CD4-positive, alpha-beta T cell treated with Interferon alpha-2 for 1 hour (primary cell): ENCODE results near the gene SHF.
A peak's percentile ranks its signal among the peaks of the same experiment; 100 is the strongest.

ENCODE experiments used
- DNase-seq, 2 donors: peaks; one replicate each; pipeline ENCODE4 v3.0.0-alpha.2; 2020 to 2022

SHF gene

DNA sequence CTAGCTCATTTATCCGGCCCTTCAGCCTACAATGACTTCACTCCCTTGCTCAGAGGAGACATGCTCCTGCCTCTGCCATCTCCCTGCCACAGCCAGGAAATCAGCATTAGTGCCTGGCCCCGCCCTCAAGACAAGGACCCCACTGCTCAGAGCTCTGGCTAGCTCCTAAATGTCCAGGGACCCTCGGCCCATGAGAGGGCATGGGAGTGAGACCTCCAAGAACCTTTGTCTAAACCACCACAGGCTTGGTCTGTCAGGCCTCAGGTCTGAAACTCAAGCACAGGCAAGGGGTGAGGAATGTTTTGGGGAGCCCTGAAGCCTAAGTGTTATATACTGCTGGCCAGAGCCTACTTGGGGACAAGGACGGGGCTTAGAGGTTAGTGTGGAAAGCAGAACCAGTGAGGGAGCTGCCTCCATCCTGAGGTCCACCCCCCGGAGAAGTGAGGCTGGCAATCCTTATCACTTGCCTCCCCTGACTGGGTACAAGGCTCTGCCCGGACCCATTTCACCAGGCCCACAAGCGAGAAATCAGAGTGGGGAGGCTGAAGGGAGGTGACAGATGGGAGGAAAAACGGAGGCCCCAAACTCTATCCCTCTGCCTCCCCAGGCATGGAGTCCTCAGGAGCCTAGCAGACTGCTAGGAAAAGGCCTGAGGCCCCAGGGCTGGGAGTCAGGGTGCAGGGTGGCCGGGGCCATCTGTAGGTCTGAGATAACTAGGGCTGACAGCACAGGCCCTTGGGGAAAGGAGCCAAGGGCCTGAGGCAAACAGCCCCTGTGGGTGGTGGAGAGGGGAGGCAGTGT, 18.8 kb downstream of the SHF start:
- DNase-seq, result no peak

DNA sequence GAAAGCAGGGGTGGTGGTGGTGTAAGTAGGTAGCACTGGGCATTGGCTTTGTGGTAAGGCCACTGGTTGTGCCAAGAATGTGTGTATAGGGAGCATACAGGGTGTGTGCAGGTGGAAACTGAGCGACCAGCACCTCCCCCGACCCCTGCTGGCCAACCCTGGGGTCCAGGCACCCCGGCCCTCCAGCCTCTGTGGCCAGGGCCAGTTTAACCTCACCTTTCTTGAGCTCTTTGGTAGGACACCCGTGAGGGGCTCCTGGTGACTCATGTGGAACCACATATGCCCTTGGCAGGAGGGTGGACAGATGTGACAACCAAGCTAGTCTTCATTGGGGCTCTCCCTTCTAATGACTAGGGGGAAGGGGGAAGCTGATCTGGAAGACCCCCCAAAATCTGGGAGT, 19.5 kb downstream of the SHF start:
- no peak for DNase-seq

DNA sequence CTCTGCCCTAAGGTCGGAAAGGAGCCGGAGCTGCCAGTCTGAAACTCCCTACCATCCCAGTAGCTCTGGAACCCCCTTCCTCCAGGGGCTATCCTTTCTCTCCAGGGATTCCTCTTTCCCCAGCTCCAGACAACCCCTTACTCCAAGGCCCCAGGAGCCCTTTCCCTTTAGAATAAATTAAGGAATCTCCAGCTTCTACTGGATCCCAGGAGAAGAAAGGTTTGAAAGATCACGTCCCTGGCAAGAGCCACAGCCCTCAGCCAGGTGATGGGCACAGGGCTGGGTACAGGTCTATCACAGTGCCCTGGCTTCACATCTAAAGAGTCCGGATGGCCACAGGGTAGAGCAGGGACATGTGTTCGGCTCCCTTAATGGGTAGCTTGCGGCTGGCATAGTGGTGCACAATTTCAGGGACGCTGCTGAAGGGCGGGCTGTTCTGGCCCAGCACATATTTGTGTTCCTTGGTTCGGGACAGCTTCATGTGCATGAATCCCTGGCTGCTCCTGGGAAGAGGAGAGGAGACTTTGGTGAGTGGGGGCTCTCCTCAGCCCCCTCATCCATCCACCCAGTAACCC, 20.0 kb downstream of the SHF start:
- DNase-seq, result no peak

DNA sequence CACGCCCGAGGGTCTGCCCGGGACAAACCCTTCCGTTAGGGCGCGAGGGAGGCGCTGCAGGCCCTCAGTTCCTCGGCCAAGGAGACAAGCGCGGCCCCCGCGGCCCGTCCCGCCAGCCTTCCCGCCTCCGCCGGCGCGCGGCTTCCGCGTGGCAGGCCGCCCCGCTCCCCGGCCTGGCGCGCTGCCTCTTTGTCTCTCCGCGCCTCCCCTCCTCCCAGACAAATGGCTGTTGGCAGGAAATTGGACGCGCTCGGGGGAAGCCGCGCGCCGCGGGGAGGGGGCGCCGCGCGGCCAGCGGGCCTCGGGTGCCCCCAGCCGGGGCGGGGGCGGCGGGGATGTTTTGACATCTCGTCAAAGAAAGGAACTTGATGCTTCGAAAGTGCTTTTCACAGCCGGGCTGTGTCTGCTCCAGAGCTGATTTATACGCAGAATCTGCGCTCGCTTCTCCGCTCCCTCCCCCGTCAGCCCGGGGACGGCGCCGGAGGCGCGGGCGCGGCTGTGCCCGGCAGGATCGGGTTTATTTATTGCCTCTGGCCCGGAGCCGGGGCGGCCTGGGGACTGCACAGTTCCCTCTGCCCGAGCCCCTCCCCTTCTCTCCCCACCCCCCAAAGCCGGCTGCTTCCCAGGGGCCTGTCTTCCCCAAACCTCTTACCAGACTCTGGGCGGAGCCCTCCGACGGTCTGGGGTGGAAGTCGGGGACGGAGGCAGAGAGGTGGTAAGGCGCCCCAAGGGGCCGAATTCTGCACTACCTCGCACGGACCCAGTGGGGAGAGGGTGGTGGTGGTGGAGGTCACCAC, 20.7 kb downstream of the SHF start:
- peak; percentile 87 for DNase-seq

DNA sequence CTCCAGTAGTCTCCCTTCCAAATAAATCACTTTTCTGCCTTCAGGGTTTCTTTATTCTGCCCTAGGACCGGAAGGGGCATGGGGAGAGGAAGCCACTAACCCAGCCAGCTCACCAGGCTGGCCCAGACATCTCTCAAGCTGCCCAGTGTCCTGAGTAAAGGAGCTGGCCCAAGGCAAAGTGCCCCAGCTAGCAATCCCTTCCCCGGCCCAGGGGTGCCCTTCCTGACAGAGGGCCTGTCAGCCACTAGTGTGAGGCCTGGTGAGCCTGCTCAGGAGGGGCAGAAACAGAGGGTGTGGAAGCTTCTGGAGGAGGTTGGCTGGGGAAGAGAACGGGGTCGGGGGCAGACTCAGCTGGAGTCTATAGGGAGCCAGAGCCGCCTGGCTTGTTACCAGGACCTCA, 22.2 kb downstream of the SHF start:
- no peak for DNase-seq

DNA sequence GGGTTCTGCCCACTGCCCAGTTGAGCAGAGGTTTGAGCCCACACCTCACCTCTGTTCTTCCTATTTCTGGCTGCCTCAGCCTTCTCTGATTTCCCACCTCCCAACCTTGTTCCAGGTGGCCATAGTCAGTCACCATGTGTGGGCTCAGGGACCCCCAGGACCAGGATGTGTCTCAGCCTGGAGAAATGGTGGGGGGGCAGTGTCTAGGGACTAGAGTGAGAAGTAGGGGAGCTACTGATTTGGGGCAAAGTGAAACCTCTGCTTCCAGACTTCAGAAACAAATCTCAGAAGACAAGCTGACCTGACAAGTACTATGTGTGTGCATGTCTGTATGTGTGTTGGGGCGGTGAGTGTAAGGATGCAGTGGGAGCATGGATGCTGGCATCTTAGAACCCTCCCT, 22.9 kb downstream of the SHF start:
- no peak for DNase-seq

DNA sequence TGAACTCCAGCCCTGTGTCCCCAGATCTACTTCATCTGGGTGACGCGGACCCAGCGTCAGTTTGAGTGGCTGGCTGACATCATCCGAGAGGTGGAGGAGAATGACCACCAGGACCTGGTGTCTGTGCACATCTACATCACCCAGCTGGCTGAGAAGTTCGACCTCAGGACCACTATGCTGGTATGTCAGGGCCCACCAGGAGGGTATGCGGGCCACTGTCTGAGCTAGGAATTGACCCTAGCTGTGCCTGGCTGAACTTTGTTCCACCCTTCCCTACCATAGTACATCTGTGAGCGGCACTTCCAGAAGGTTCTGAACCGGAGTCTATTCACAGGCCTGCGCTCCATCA, 24.3 kb downstream of the SHF start:
- no peak for DNase-seq

DNA sequence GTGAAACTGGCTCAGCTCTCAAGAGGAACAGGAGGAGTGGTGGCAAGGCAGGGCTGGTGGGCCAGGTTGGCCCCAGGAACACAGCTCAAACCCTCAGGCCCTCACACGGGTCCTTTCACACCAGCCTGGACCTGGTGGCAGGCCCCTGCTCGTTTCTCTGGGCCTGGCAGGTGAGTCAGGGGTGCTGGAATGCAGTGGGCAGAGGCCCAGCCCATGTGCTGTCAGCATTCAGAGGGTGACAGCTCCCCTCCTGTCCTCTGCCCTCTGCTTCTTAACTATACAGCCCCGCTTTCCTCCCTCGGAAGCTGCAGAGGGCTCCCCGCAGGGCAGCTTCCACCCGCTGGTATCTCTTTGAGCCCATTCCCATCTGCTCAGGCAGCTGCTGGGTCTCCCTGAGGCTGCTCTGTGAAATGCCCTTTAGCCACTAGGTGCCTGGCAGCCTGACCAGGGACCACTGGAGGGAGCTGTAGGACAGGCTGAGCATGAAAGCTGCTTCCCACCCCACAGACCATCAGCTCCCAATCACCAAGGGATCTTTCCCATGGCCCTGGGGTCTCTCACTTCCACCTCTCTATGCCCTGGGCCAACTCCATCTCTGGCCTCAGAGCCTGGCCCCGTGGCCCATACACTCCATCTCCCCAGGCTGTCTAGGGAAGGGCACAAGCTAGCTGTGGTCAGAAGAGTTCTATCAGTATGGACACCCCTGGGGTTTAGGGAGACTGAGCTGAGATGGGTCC, 24.8 kb downstream of the SHF start:
- DNase-seq, result peak; percentile 69 to 71

DNA sequence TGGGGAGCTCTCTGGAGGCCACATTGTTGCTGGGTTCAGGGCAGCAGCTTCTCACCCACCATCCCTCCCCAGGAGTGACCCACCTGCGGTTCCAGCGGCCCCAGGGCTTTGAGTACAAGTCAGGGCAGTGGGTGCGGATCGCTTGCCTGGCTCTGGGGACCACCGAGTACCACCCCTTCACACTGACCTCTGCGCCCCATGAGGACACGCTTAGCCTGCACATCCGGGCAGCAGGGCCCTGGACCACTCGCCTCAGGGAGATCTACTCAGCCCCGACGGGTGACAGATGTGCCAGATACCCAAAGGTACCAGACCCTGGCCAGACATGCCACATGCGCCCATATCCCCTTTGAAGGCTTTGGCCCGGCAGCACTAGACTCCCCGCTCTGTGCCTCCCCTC, 26.1 kb downstream of the SHF start:
- DNase-seq, result no peak

DNA sequence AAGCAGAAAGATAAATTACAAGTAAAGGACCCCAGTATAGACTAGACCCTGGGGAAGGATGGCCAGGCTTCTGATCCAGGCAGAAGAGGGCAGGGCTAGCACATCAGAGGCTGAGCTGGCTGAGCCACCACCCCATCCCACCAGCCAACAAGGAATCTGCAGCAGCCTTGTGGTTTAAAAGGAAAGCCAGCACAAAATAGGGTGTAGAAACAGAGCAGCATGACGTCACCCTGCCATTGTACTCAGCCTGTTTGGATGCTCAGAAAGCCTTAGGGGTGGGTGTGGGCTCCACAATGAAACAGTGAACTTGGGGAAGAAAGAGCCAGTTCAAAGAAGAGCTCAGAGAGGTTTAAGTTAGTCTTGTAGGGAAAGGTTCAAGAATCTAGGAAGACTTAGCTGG, 29.8 kb downstream of the SHF start:
- no peak for DNase-seq

DNA sequence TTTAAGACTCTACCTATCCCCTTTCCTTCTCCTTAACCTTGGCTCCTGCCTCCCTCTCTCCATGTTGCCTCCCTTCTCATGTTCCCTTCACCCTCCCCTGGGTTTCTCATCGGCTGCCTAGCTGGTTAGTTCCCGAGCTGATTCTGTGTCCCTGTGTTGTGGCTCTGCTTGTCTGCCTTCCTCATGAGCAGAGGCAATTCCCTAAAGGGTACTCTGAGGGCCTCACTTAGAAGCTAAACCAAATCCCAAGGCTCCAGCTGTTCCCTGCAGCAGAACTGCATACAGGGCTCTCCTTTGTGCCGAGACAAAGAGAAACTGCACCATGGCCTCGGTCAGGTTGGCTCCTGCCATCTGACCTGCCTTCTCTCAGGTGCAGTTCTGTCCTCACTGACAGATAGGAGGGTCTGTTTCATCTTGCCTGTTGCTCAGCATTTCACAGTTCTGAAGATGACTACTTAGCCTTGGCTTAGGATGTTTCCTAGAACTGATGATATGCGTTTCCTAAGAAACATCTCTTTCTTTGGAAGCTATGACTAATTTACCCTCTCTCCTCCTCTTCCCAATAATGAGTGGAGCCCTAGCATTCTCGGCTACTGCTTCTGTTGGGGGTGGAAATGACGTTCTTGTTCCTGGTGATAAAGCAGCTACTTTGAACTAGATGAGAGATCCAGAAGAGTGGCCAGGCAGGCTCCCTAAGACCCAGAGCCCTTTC, 30.9 kb downstream of the SHF start:
- no peak for DNase-seq

DNA sequence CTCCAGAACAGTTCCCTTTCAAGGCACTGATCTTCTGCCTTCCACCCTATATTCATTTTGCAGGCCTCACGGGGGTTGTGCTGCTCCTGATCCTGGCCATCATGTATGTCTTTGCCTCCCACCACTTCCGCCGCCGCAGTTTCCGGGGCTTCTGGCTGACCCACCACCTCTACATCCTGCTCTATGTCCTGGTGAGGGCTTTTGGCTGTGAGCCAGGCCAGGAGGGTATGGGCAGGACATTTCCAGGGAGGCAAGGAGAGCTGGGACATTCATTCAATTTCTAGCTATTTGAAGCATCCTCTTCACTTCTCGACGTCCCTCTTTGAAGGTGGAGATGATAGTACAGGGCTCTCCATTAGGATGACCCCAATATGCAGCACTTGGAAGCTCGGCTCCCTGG, 32.0 kb downstream of the SHF start:
- no peak for DNase-seq

DNA sequence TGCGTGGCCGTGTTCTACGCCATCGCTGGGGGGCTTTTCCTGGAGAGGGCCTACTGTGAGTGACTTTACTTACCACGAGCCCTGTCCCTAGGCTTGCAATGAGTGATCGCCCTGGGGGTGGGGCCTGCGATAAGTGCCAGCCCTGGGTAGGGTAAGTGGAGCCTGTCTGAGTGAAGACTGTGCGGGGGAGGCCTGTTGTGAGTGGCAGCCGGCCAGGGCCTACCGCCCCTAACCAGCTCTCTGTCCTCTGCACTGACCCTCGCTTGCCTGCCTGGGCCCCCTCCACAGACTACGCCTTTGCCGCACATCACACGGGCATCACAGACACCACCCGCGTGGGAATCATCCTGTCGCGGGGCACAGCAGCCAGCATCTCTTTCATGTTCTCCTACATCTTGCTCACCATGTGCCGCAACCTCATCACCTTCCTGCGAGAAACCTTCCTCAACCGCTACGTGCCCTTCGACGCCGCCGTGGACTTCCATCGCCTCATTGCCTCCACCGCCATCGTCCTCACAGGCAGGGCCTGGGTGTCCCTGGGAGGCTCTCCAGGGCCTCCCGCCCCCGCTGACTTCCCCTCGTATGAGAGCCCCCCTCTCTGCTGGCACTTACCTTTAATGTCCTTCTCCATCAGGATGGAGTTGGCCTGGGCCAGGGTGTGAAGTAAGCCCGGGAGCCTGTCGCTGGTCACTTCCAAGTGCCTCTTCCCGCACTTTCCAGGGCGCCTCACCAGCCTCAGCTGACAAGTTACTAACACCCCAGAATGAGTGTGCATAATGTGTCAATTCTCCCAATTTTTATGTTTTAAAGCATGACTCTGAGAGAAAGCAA, 35.6 kb downstream of the SHF start:
- no peak for DNase-seq

DNA sequence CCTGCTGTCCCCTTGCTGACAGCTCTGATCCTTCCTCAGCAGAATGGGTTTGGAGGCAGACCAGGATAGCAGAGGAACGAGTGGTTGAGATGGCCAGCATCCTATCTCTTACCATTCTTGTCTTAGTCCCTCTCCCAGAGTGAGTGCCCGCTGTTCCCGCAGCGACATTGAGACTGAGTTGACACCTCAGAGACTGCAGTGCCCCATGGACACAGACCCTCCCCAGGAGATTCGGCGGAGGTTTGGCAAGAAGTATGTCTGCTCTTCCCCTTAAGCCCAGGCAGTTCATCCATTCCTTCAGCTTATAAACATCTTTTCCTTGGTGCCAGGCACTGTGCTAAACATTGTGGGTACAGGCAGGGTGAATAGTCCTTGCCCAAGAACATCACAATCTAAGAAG, 36.8 kb downstream of the SHF start:
- DNase-seq, result no peak

DNA sequence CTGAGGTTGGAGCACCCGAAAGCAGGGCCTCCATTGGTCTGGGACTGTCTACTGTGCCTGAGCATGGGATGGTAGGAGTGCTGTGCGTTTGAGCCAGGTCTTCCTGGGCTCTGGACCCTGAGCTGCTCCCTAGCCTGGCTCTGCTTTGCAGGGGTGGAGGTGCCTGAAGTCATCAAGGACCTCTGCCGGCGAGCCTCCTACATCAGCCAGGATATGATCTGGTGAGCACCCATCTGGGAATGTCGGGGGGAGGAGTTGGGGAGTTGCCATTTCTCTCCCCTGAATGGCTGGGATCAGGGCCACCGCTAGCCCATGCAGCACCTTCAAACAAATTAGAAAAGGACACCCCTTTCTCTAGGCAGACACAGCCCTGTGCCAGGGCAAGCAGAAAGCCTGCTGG, 37.3 kb downstream of the SHF start:
- no peak for DNase-seq

DNA sequence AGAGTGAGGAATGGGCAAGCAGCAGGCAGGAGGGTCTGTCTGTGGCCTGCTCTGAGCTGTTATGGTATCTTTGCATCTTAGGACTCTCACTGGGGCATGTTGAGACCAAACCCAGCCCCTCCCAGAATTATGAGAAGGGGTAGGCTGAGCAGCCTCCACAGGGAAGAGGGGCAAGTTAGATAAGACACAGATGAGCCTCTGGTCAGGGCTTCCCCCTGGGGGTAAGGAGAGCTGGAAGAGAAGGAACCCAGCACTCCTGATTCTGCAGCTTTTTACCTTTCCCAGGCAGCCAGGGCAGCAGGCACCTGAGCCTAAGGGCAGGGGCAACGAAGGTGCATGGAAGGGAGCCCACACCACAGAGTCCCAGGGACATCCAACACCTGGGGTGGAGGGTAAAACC, 38.7 kb downstream of the SHF start:
- no peak for DNase-seq

DNA sequence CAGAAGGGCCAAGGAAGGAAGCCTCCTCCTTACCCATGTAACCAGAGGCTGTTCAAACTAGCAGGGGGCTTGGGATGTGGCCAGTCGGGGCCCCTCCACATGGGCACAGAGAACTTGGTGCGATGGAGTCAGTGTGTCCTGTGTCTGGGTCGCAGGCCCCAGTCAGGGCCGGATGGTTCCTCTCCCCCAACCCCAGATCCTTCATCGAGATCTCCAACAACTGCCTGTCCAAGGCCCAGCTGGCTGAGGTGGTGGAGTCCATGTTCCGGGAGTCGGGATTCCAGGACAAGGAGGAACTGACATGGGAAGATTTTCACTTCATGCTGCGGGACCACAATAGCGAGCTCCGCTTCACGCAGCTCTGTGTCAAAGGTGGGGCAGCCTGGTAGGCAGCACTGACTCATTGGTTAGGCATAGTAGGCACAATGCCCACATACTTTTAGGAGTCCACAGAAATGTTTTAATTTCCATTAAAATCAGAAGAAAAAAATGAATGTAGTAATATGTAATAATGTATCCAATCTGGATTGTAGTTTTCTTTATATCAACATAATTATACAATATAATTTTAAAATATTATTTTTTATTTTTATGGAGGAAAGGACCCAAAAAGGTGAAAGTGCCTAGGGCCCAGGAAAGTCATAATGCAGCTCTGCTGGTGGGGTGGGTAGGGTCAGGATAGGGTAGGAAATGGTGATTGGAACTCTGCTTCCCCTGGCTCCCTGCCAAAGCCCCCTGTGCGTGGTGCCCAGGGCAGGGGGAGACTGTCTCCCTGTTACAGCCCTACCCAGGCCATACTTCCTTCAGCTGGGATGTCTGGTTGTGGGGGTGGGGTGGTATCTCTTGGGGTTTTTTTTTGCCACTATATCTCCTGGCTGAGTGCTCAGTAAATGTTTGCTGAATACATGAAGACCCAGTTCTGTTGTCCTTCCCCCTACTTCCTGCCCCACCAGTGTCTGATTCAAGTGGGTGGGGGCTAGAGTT, 39.4 kb downstream of the SHF start:
- DNase-seq, result no peak

DNA sequence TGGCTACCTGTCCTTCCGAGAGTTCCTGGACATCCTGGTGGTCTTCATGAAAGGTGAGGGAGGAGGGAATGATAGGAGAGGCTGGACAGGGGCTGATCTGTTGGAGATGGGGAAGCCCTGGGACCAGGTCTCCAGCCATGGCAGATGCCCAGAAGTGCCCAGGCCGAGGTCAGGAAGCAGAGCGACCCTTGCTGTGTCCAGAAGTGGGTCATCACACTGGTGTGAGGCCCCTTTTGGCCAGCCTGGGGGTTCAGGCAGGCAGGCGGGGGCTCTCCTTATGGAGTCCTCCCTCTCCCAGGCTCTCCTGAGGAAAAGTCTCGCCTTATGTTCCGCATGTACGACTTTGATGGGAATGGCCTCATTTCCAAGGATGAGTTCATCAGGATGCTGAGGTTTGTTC, 40.2 kb downstream of the SHF start:
- DNase-seq, result no peak

DNA sequence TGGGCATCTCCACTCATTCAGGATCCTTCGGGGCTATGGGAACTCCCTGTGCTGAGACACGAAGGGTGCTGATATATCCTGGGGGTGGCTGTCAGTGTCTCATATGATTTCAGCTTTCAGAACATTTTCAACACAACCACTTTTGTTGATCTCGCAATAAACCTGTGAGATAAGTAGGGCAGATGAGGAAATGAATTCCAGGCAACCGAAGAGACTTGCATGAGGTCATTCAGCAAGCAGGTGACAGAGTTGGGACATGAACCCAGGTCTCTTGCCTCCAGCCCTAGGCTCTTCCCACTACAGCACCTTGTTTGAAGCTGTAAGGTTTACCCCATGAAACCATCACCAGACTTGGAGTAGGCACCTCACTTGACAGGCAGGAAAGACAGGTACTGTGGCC, 41.4 kb downstream of the SHF start:
- no peak for DNase-seq

DNA sequence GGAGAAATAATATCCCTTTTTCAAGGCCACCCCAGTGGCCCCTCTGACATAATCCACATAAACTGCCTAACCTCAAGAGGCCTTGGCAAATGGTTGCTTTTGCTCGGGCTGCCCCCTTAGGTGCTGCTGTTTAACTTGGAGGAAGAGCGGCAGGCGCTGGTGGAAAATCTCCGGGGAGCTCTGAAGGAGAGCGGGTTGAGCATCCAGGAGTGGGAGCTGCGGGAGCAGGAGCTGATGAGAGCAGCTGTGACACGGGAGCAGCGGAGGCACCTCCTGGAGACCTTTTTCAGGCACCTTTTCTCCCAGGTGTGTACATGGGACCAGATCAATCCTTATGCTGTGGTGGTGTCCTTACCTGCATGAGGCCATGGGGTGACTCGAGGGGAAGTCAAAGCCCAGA, 43.0 kb downstream of the SHF start:
- no peak for DNase-seq

DNA sequence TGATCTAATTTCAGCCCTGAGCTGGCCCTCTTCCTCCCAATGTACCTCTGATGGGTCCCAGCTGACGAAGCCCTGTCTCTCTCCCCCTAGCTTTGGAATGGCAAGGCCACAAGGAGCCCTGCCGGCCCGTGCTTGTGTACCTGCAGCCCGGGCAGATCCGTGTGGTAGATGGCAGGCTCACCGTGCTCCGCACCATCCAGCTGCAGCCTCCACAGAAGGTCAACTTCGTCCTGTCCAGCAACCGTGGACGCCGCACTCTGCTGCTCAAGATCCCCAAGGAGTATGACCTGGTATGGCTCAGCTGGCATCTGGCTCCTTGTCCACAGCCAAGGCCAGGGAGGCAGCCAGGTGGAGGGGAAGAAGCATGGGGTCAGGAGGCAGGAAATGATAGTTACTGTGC, 43.8 kb downstream of the SHF start:
- no peak for DNase-seq
